Measurements from ENCODE around the gene PPT1. TPM values are rescaled to one million over a fixed set of nuclear protein-coding genes. Genes with fewer than 3 reads are reported as not detected.

PPT1 gene
- total RNA-seq, 1 donor from 2014 or later, result 37.7 TPM

DNA sequence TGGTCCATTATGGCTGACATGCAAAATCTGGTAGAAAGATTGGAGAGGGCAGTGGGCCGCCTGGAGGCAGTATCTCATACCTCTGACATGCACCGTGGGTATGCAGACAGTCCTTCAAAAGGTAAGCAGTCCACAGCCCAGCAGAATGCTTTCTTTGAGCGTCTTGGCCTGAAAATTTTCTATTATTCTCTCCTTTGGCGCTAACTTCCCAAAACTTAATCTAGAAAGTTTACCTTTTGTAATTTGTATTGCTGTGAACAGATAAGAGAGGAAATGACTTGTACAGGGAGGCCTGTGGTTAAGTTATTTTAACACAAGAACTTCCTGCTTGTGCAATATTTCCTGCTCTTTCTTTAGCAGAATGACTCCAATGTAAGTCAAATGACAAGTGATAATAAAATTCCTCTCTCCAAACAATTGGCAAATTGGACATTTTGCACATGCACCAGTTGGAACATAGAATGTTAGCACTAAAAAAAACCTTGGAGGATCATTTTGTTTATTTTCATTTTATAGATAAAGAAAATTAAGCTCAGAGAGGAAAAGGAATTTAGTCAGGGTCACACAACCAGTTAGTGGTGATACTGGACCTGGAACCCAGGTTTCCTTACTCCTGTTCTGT, 37.6 kb downstream of the PPT1 start:
- intact Hi-C loops (cut with micrococcal nuclease), result no loop called here
- peaks cover 46% of the 10 kb centered on the region for H3K36me3 ChIP-seq
- H3K27ac ChIP-seq (replicated peaks), result peak overlapping the region; percentile 71
- H3K27me3 ChIP-seq (ENCODE audit: low read depth), result no peaks in the 10 kb centered on the region
- peaks cover 77% of the 10 kb centered on the region for H3K4me1 ChIP-seq
- no peaks in the 10 kb centered on the region for H3K9me3 ChIP-seq (replicated peaks)
- peak overlapping the region; percentile 26 for H3K4me3 ChIP-seq
- no peak for DNase-seq
- TF ChIP-seq, protein P1, sequence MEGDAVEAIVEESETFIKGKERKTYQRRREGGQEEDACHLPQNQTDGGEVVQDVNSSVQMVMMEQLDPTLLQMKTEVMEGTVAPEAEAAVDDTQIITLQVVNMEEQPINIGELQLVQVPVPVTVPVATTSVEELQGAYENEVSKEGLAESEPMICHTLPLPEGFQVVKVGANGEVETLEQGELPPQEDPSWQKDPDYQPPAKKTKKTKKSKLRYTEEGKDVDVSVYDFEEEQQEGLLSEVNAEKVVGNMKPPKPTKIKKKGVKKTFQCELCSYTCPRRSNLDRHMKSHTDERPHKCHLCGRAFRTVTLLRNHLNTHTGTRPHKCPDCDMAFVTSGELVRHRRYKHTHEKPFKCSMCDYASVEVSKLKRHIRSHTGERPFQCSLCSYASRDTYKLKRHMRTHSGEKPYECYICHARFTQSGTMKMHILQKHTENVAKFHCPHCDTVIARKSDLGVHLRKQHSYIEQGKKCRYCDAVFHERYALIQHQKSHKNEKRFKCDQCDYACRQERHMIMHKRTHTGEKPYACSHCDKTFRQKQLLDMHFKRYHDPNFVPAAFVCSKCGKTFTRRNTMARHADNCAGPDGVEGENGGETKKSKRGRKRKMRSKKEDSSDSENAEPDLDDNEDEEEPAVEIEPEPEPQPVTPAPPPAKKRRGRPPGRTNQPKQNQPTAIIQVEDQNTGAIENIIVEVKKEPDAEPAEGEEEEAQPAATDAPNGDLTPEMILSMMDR (IDR thresholded peaks at IDR 0.05; ENCODE audit: borderline replicate concordance), result no peak

- TF ChIP-seq, protein P1 (IDR thresholded peaks at IDR 0.05; ENCODE audit: borderline replicate concordance), result no peak
- Histone ChIP-seq H3K4me3 (peak overlapping the region; percentile 8), H3K9me3 (replicated peaks) (no peaks in the 10 kb centered on the region), H3K4me1 (peaks cover 84% of the 10 kb centered on the region), H3K36me3 (peaks cover 38% of the 10 kb centered on the region), H3K27me3 (ENCODE audit: low read depth) (no peaks in the 10 kb centered on the region), H3K27ac (replicated peaks) (peak overlapping the region; percentile 71)
- intact Hi-C loops (cut with micrococcal nuclease), result no loop called here
- no peak for DNase-seq
These were observed 38.4 kb downstream of the PPT1 start for GRCh38 chr1:40058453-40059337.

- H3K27ac ChIP-seq (replicated peaks), result peak overlapping the region; percentile 71
- H3K4me3 ChIP-seq, result no peak overlapping the region
- DNase-seq, result no peak
- TF ChIP-seq, protein P1 (IDR thresholded peaks at IDR 0.05; ENCODE audit: borderline replicate concordance), result no peak
- no peaks in the 10 kb centered on the region for H3K9me3 ChIP-seq (replicated peaks)
- intact Hi-C loops (cut with micrococcal nuclease), result no loop called here
- peaks cover 32% of the 10 kb centered on the region for H3K36me3 ChIP-seq
- H3K27me3 ChIP-seq (ENCODE audit: low read depth), result no peaks in the 10 kb centered on the region
- peaks cover 91% of the 10 kb centered on the region for H3K4me1 ChIP-seq
These were observed 39.0 kb downstream of the PPT1 start for GRCh38 chr1:40058097-40058452.

GRCh38 chr1:40057310-40058030, 39.6 kb downstream of the PPT1 start:
- peaks cover 94% of the 10 kb centered on the region for H3K4me1 ChIP-seq
- intact Hi-C loops (cut with micrococcal nuclease), result no loop called here

More at GRCh38 chr1:40057310-40058030, 39.6 kb downstream of the PPT1 start:
- DNase-seq, result no peak
- Histone ChIP-seq H3K4me3 (no peak overlapping the region), H3K9me3 (replicated peaks) (no peaks in the 10 kb centered on the region), H3K27ac (replicated peaks) (peak overlapping the region; percentile 71), H3K36me3 (peaks cover 28% of the 10 kb centered on the region), H3K27me3 (ENCODE audit: low read depth) (no peaks in the 10 kb centered on the region)
- TF ChIP-seq, protein P1 (IDR thresholded peaks at IDR 0.05; ENCODE audit: borderline replicate concordance), result no peak
